ENCODE data around the gene COL27A1. TPM values are rescaled to one million over a fixed set of nuclear protein-coding genes. Genes with fewer than 3 reads are reported as not detected.

Gene COL27A1
- total RNA-seq, 1 donor from 2014 or later = 3.9 TPM

- Mint-ChIP-seq H3K4me1 (ENCODE audit: low read depth, unreplicated experiment) (no peaks in the 10 kb centered on the region), H3K27ac (ENCODE audit: unreplicated experiment) (no peak overlapping the region), H3K4me3 (ENCODE audit: unreplicated experiment) (no peak overlapping the region), H3K36me3 (ENCODE audit: unreplicated experiment) (no peaks in the 10 kb centered on the region), H3K9me3 (ENCODE audit: unreplicated experiment) (peaks cover 2% of the 10 kb centered on the region), H3K27me3 (ENCODE audit: unreplicated experiment) (no peaks in the 10 kb centered on the region)
- DNase-seq = peak; percentile 70
- peak; percentile 94 for TF ChIP-seq CTCF (IDR thresholded peaks at IDR 0.05; ENCODE audit: partially characterized antibody, unreplicated experiment)
These were observed 184.0 kb downstream of the COL27A1 start for GRCh38 chr9:114339130-114339908.

GRCh38 chr9:114341152-114341830 lies 186.0 kb downstream of the COL27A1 start:
- Mint-ChIP-seq H3K9me3 (ENCODE audit: unreplicated experiment) (peaks cover 2% of the 10 kb centered on the region), H3K4me3 (ENCODE audit: unreplicated experiment) (no peak overlapping the region), H3K36me3 (ENCODE audit: unreplicated experiment) (no peaks in the 10 kb centered on the region), H3K27ac (ENCODE audit: unreplicated experiment) (no peak overlapping the region), H3K27me3 (ENCODE audit: unreplicated experiment) (no peaks in the 10 kb centered on the region), H3K4me1 (ENCODE audit: low read depth, unreplicated experiment) (no peaks in the 10 kb centered on the region)
- TF ChIP-seq CTCF (IDR thresholded peaks at IDR 0.05; ENCODE audit: partially characterized antibody, unreplicated experiment) = no peak
- no peak for DNase-seq

GRCh38 chr9:114341991-114342390 lies 186.7 kb downstream of the COL27A1 start:
- Mint-ChIP-seq H3K4me3 (ENCODE audit: unreplicated experiment) (no peak overlapping the region), H3K9me3 (ENCODE audit: unreplicated experiment) (peaks cover 4% of the 10 kb centered on the region), H3K27me3 (ENCODE audit: unreplicated experiment) (no peaks in the 10 kb centered on the region), H3K4me1 (ENCODE audit: low read depth, unreplicated experiment) (no peaks in the 10 kb centered on the region), H3K36me3 (ENCODE audit: unreplicated experiment) (no peaks in the 10 kb centered on the region), H3K27ac (ENCODE audit: unreplicated experiment) (no peak overlapping the region)
- DNase-seq = no peak
- TF ChIP-seq CTCF (IDR thresholded peaks at IDR 0.05; ENCODE audit: partially characterized antibody, unreplicated experiment) = no peak

- Mint-ChIP-seq H3K4me3 (ENCODE audit: unreplicated experiment) (no peak overlapping the region), H3K4me1 (ENCODE audit: low read depth, unreplicated experiment) (peaks cover 2% of the 10 kb centered on the region), H3K27me3 (ENCODE audit: unreplicated experiment) (peaks cover 2% of the 10 kb centered on the region), H3K9me3 (ENCODE audit: unreplicated experiment) (peaks cover 4% of the 10 kb centered on the region), H3K36me3 (ENCODE audit: unreplicated experiment) (no peaks in the 10 kb centered on the region), H3K27ac (ENCODE audit: unreplicated experiment) (no peak overlapping the region)
- TF ChIP-seq CTCF (IDR thresholded peaks at IDR 0.05; ENCODE audit: partially characterized antibody, unreplicated experiment) = no peak
- no peak for DNase-seq
These were observed 187.6 kb downstream of the COL27A1 start for GRCh38 chr9:114342755-114343440.
